ENCODE data around the gene SKI. TPM values are rescaled to one million over a fixed set of nuclear protein-coding genes. Genes with fewer than 3 reads are reported as not detected.
A peak's percentile ranks its signal among the peaks of the same experiment; 100 is the strongest.

SKI gene
- total and polyA plus RNA-seq, 9 of the 15 experiments (the other 6 are each of a cell fraction or from before 2014, with no cell fraction given), result 0.10 to 60.5 (median 4.6) TPM

- in situ Hi-C loops (cut with MboI), result no loop called here
- Histone ChIP-seq H3K36me3 (ENCODE audit: control insufficient read depth, insufficient read depth, low read length) (peaks cover 19% of the 10 kb centered on the region; the same call in 2 of the 3 replicates), H3K9ac (ENCODE audit: insufficient read depth in 1 of 2, low read depth in 2 of 2, low read length in 2 of 2) (peak overlapping the region in 1 of 2 experiments; percentile 76; a peak in 1 of 4 replicates), H3K79me2 (ENCODE audit: control insufficient read depth, insufficient read depth, low read length) (peaks cover 74% of the 10 kb centered on the region), H3K27ac (ENCODE audit: extremely low read depth, low read depth, low read length) (no peak overlapping the region), H3K4me2 (ENCODE audit: insufficient read depth, low read length) (no peak overlapping the region), H3K9me1 (ENCODE audit: control insufficient read depth, insufficient read depth, low read length) (peaks cover 2% of the 10 kb centered on the region), H4K20me1 (replicated peaks; ENCODE audit: control insufficient read depth, insufficient read depth, low read length) (peaks cover 18% of the 10 kb centered on the region; the same call in 1 of the 2 replicates), H3K27me3 (ENCODE audit: control insufficient read depth in 2 of 2, insufficient read depth in 2 of 2, low read length in 2 of 2) (no peaks in the 10 kb centered on the region), H3K9me3 (replicated peaks; ENCODE audit: control insufficient read depth, insufficient read depth, low read depth, low read length) (peaks cover 2% of the 10 kb centered on the region), H3K4me1 (replicated peaks in 1 of 2; ENCODE audit: control insufficient read depth in 2 of 2, insufficient read depth in 2 of 2, low read length in 2 of 2) (peaks cover 10 to 60% of the 10 kb centered on the region in 2 experiments; a peak in 4 of 5 replicates), H2AFZ (ENCODE audit: low read depth, low read length) (no peak overlapping the region), H3K4me3 (no peak overlapping the region)
- ChIA-PET POLR2A (no interaction called here), CTCF (ENCODE audit: low intra/inter-chr PET ratio) (no interaction called here)
- ATAC-seq, result no peak
- 90% methylated on average over 25 of the region's 25 CpGs for WGBS (ENCODE audit: insufficient coverage, low coverage, missing lambda C conversion rate)
- peak; percentile 59 for FAIRE-seq
- intact Hi-C loops (cut with micrococcal nuclease), result no loop called here
- DNase-seq (ENCODE audit: extremely low read depth in 1 of 4, low spot score in 3 of 4), result no peak
- no TSS peak for BruUV-seq (replicated peaks)
- TF ChIP-seq HDAC3 (IDR thresholded peaks at IDR 0.05; ENCODE audit: borderline replicate concordance, partially characterized antibody) (no peak), TAF15 (IDR thresholded peaks at IDR 0.05; ENCODE audit: low read depth, low read length) (no peak), JUND (IDR thresholded peaks at IDR 0.05; ENCODE audit: borderline replicate concordance, low read depth, low read length) (no peak), JUND (tag; IDR thresholded peaks at IDR 0.05; ENCODE audit: borderline replicate concordance, low read depth, low read length) (no peak), E2F1 (CRISPR knock-in tag; IDR thresholded peaks at IDR 0.05) (no peak), SMARCE1 (IDR thresholded peaks at IDR 0.05) (no peak), CEBPG (CRISPR knock-in tag; IDR thresholded peaks at IDR 0.05) (peak; percentile 18; the same call in 1 of the 2 replicates), CEBPG (tag; conservative IDR thresholded peaks at IDR 0.05 in 1 of 2, IDR thresholded peaks at IDR 0.05 in 1 of 2) (no peak), NR3C1 (CRISPR knock-in tag; IDR thresholded peaks at IDR 0.05) (peak; percentile 43; the same call in 1 of the 2 replicates), FUS (optimal IDR thresholded peaks at IDR 0.05; ENCODE audit: low read depth, low read length) (no peak), GATA2 (CRISPR knock-in tag; IDR thresholded peaks at IDR 0.05) (no peak), CBX2 (IDR thresholded peaks at IDR 0.05; ENCODE audit: insufficient read depth, low read length, poor library complexity, severe bottlenecking) (no peak), U2AF2 (optimal IDR thresholded peaks at IDR 0.05; ENCODE audit: low read depth, low read length) (no peak), CHD2 (IDR thresholded peaks at IDR 0.05; ENCODE audit: low read depth, low read length) (no peak), RAD51 (IDR thresholded peaks at IDR 0.05; ENCODE audit: borderline replicate concordance, low read depth) (no peak), HOXB6 (CRISPR knock-in tag; IDR thresholded peaks at IDR 0.05; ENCODE audit: borderline replicate concordance) (no peak), SNRNP70 (optimal IDR thresholded peaks at IDR 0.05; ENCODE audit: low read depth, low read length) (no peak), TRIM24 (IDR thresholded peaks at IDR 0.05) (no peak), HNRNPLL (IDR thresholded peaks at IDR 0.05; ENCODE audit: low read depth, low read length, poor library complexity, severe bottlenecking) (peak; percentile 50), ZNF282 (CRISPR knock-in tag; IDR thresholded peaks at IDR 0.05) (0 out of 2 replicates have a peak, but pooled peaks have one; percentile 55), POLR2G (IDR thresholded peaks at IDR 0.05; ENCODE audit: low read depth, low read length) (peak; percentile 35; the same call in 1 of the 2 replicates), ZC3H11A (IDR thresholded peaks at IDR 0.05; ENCODE audit: low read depth, low read length) (no peak)
Measured at GRCh38 chr1:2277741-2278488, 49.8 kb downstream of the SKI start.

All from K562 (cell line).